ENCODE results near the gene SEPTIN14. TPM values are rescaled to one million over a fixed set of nuclear protein-coding genes. Genes with fewer than 3 reads are reported as not detected.
"Not testable (repeated sequence)": the region's sequence is repeated elsewhere in the genome, so short reads cannot be mapped to it uniquely, and the experiment has no call there.

Gene SEPTIN14
- total and polyA plus RNA-seq, 2 experiments from 2014 or later = not detected

DNA sequence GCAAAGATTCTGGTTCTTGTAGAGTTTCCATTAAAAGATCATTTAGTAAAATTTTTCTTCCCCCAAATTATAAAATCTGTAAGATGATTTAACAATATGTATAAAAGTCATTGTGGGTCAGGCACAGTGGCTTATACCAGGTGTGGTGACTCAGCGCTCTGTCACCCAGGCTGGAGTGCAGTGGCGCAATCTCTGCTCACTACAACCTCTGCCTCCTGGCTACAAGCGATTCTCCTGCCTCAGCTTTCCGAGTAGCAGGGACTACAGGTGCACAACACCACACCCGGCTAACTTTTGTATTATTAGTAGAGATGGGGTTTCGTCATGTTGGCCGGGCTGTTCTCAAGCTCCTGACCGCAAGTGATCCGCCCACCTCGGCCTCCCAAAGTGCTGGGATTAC, 68.0 kb downstream of the SEPTIN14 start:
- H3K36me3 ChIP-seq = no peaks in the 10 kb centered on the region
- TF ChIP-seq, protein P1, sequence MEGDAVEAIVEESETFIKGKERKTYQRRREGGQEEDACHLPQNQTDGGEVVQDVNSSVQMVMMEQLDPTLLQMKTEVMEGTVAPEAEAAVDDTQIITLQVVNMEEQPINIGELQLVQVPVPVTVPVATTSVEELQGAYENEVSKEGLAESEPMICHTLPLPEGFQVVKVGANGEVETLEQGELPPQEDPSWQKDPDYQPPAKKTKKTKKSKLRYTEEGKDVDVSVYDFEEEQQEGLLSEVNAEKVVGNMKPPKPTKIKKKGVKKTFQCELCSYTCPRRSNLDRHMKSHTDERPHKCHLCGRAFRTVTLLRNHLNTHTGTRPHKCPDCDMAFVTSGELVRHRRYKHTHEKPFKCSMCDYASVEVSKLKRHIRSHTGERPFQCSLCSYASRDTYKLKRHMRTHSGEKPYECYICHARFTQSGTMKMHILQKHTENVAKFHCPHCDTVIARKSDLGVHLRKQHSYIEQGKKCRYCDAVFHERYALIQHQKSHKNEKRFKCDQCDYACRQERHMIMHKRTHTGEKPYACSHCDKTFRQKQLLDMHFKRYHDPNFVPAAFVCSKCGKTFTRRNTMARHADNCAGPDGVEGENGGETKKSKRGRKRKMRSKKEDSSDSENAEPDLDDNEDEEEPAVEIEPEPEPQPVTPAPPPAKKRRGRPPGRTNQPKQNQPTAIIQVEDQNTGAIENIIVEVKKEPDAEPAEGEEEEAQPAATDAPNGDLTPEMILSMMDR (IDR thresholded peaks at IDR 0.05; ENCODE audit: low read depth, low read length) = no peak
- H3K4me3 ChIP-seq = no peak overlapping the region
- H3K9me3 ChIP-seq (ENCODE audit: low read depth) = no peaks in the 10 kb centered on the region
- H3K27me3 ChIP-seq = no peaks in the 10 kb centered on the region
- H3K4me1 ChIP-seq (ENCODE audit: low read depth) = no peaks in the 10 kb centered on the region
- DNase-seq (ENCODE audit: low read depth in 1 of 2, low spot score in 1 of 2) = no peak
- H3K27ac ChIP-seq = no peak overlapping the region

DNA sequence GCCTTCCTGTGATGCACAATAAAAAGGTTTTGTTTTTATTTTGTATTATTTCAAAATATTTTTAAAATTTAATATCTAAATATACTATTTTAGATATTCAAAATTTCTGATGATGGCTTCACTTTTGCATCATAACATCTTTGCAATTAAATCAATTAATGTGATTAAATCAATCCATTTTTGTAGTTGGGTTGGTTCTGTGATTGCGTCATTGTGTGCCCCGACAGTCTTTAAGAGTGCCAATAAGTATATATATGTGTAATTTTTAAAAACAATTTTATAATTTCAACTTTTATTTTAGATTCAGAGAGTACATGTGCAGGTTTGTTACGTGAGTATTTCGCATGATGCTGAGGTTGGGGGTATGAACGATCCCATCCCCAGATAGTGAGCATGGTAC, 70.5 kb downstream of the SEPTIN14 start:
- Histone ChIP-seq H3K27me3 (no peaks in the 10 kb centered on the region), H3K9me3 (ENCODE audit: low read depth) (no peaks in the 10 kb centered on the region), H3K27ac (no peak overlapping the region), H3K36me3 (no peaks in the 10 kb centered on the region), H3K4me1 (ENCODE audit: low read depth) (no peaks in the 10 kb centered on the region), H3K4me3 (no peak overlapping the region)
- DNase-seq (ENCODE audit: low read depth in 1 of 2, low spot score in 1 of 2) = no peak
- TF ChIP-seq, protein P1 (IDR thresholded peaks at IDR 0.05; ENCODE audit: low read depth, low read length) = no peak

DNA sequence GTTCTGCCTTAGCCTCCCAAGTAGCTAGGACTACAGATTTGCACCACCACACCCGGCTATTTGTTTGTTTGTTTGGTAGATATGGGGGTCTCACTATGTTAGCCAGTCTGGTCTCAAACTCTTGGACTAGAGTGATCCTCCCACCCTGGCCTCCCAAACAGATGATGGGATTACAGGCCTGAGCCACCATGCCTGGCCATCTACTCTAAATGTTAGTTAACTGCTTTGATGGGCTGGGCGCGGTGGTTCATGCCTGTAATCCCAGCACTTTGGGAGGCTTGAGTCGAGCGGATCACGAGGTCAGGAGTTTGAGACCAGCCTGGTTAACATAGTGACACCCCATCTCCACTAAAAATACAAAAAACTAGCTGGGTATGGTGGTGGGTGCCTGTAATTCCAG, 74.8 kb downstream of the SEPTIN14 start:
- DNase-seq (ENCODE audit: low read depth in 1 of 2, low spot score in 1 of 2) = no peak

GRCh38 chr7:55786901-55787300, 75.7 kb downstream of the SEPTIN14 start:
- Histone ChIP-seq H3K9me3 (ENCODE audit: low read depth) (no peaks in the 10 kb centered on the region), H3K36me3 (no peaks in the 10 kb centered on the region), H3K27ac (no peak overlapping the region), H3K27me3 (no peaks in the 10 kb centered on the region), H3K4me3 (no peak overlapping the region), H3K4me1 (ENCODE audit: low read depth) (no peaks in the 10 kb centered on the region)
- DNase-seq (ENCODE audit: low read depth in 1 of 2, low spot score in 1 of 2) = no peak
- TF ChIP-seq, protein P1 (IDR thresholded peaks at IDR 0.05; ENCODE audit: low read depth, low read length) = no peak

More for the DNA sequence above, 74.8 kb downstream of the SEPTIN14 start:
- H3K36me3 ChIP-seq = no peaks in the 10 kb centered on the region
- no peak overlapping the region for H3K4me3 ChIP-seq
- TF ChIP-seq, protein P1 (IDR thresholded peaks at IDR 0.05; ENCODE audit: low read depth, low read length) = no peak
- H3K27ac ChIP-seq = no peak overlapping the region
- no peaks in the 10 kb centered on the region for H3K4me1 ChIP-seq (ENCODE audit: low read depth)
- no peaks in the 10 kb centered on the region for H3K9me3 ChIP-seq (ENCODE audit: low read depth)
- no peaks in the 10 kb centered on the region for H3K27me3 ChIP-seq

DNA sequence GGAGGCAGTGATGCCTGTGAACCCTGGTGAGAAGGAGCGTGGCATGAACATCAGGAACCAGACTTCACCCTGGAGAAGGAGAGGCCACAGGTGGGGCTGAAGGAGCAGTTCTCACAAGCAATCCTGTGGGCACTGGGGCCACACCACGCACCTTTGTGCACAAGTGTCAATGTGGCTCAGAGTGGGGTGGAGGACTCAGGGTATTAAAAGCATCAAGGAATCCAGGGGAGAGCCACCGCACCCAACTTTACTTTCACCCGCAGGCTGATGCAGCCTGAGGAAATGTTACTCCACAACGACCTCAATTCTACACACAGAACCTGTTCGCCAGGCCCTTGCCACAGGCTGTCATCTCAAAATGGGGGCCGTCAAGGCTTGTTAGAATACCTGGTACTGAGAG, 77.1 kb downstream of the SEPTIN14 start:
- H3K27me3 ChIP-seq; H3K9me3 ChIP-seq (ENCODE audit: low read depth); H3K4me1 ChIP-seq (ENCODE audit: low read depth); H3K36me3 ChIP-seq; DNase-seq (ENCODE audit: low read depth in 1 of 2, low spot score in 1 of 2); H3K4me3 ChIP-seq; H3K27ac ChIP-seq: not testable (repeated sequence)

DNA sequence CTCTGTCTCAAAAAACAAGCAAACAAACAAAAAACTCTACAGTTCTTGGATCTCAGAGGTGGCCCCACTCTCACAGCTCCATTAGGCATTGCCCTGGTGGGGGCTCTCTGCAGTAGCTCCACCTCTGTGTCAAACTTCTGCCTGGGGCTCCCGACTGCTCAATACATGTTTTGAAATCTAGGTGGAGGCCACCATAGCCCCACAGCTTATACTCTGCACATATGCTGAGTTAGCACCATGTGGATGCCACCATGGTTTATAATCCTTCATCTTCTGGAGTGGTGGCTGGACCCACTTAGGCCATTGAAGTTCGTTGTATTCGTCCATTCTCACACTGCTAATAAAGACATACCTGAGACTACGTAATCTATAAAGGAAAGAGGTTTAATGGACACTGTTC, 78.4 kb downstream of the SEPTIN14 start:
- H3K9me3 ChIP-seq (ENCODE audit: low read depth) = no peaks in the 10 kb centered on the region
- no peaks in the 10 kb centered on the region for H3K4me1 ChIP-seq (ENCODE audit: low read depth)
- H3K4me3 ChIP-seq = no peak overlapping the region
- no peak for DNase-seq (ENCODE audit: low read depth in 1 of 2, low spot score in 1 of 2)
- no peaks in the 10 kb centered on the region for H3K36me3 ChIP-seq
- TF ChIP-seq, protein P1 (IDR thresholded peaks at IDR 0.05; ENCODE audit: low read depth, low read length) = no peak
- no peaks in the 10 kb centered on the region for H3K27me3 ChIP-seq
- H3K27ac ChIP-seq = no peak overlapping the region

All from cardiac muscle cell (in vitro differentiated cells and primary cell).